BJ (cell line): ENCODE measurements around the gene PLIN5. TPM values are rescaled to one million over a fixed set of nuclear protein-coding genes. Genes with fewer than 3 reads are reported as not detected.

ENCODE experiments used
- CTCF ChIA-PET: fragments of 350-600 bp; formaldehyde crosslinking; extraction: SDS; loops from one replicate; lab custom pipeline; 2021; ENCODE audit warnings: antibody characterized with exemption, inconsistent platforms; lab: Yijun Ruan, JAX
- POLR2A ChIA-PET: fragments of 300-600 bp; sonication (Branson Sonifier 250); formaldehyde crosslinking; extraction: SDS; loops from one replicate; lab custom pipeline; 2021; ENCODE audit warnings: antibody characterized with exemption; lab: Charles Lee
- DNase-seq: peaks from one replicate; pipeline ENCODE4 v3.0.0-alpha.2; 2011; ENCODE audit warnings: low read depth
- H3K27me3 ChIP-seq: 2 replicates; pipeline ENCODE4 v1.6.0; 2011; ENCODE audit warnings: low read length; ENCODE audit not compliant: control insufficient read depth, insufficient read depth
- H3K36me3 ChIP-seq: 2 replicates; pipeline ENCODE4 v1.5.1; 2011; ENCODE audit warnings: low read length; ENCODE audit not compliant: control insufficient read depth, insufficient read depth
- H3K4me3 ChIP-seq: 2 replicates; pipeline ENCODE4 v1.5.1; 2011; ENCODE audit warnings: low read depth, mild to moderate bottlenecking, control low read depth, low read length
- polyA plus RNA-seq: library from polyadenylated mRNA; depleted of rRNA; stranded (reverse); fragments of >200 nt; gene quantifications from 2 replicates; pipeline ENCODE4 v1.2.3, GENCODE V29; 2011
- TF ChIP-seq, protein P1 (sequence below): IDR thresholded peaks from 2 replicates; pipeline ENCODE4 v1.5.1; 2011; ENCODE audit warnings: low read depth, mild to moderate bottlenecking, control low read depth, inconsistent platforms, low read length, moderate library complexity; ENCODE audit not compliant: insufficient read depth

Gene PLIN5
- polyA plus RNA-seq, 1 experiment, result not detected

DNA sequence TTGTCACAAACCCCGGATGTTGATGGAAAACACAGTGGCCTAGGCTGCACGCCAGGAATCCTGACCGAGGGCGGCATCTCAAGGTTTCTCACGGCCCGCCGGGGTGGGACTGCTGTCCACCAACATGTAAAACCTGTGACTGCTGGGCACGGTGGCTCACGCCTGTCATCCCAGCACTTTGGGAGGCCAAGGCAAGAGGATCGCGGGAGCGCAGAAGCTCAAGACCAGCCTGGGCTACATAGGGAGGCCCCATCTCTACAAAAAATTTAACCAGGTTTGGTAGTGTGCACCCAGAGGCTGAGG, 27.9 kb downstream of the PLIN5 start:
- H3K36me3 ChIP-seq, result peaks cover 9% of the 10 kb centered on the region
- no peak overlapping the region for H3K4me3 ChIP-seq
- CTCF ChIA-PET, result interaction anchor here (2.0 kb wide), 1 partner anchor 17 kb away, joined by 8 read pairs; no protein-coding TSS in a partner anchor
- no peak for DNase-seq
- TF ChIP-seq, protein P1, sequence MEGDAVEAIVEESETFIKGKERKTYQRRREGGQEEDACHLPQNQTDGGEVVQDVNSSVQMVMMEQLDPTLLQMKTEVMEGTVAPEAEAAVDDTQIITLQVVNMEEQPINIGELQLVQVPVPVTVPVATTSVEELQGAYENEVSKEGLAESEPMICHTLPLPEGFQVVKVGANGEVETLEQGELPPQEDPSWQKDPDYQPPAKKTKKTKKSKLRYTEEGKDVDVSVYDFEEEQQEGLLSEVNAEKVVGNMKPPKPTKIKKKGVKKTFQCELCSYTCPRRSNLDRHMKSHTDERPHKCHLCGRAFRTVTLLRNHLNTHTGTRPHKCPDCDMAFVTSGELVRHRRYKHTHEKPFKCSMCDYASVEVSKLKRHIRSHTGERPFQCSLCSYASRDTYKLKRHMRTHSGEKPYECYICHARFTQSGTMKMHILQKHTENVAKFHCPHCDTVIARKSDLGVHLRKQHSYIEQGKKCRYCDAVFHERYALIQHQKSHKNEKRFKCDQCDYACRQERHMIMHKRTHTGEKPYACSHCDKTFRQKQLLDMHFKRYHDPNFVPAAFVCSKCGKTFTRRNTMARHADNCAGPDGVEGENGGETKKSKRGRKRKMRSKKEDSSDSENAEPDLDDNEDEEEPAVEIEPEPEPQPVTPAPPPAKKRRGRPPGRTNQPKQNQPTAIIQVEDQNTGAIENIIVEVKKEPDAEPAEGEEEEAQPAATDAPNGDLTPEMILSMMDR, result no peak
- no peaks in the 10 kb centered on the region for H3K27me3 ChIP-seq
- POLR2A ChIA-PET, result no interaction called here

DNA sequence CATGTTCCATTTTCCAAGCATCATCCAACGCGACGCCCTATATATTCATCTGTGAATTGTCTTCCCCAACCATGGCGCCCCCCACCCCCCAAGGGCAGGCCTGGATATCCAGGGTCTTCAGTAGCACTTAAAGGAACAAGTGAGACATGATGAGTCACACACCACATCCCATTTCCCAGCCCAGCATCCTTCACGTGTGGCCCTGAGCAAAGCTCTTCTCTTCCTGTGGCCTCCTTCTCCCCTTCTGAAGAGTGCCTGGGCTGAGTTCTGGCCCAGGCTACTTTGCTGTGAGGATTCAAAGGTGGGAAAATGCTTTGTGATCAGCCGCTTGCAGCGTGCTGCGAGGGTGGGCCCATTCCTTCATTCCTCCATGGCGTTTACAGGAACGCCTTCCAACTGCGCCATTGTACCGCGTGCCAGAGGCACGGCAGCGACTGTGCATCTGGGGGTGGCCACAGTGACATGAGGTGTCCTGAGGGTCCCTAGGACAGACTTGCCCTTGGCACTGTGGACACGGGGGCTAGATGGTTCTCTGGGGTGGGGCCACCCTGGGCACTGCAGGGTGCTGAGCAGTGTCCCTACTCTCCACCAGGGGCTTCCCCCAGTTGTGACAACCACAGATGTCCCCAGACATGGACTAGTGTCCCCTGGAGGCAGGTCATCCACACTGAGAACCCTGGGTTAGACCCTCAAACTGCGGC, 28.4 kb downstream of the PLIN5 start:
- Histone ChIP-seq H3K4me3 (no peak overlapping the region), H3K27me3 (no peaks in the 10 kb centered on the region), H3K36me3 (peaks cover 11% of the 10 kb centered on the region)
- CTCF ChIA-PET, result interaction anchor here (2.0 kb wide), 1 partner anchor 17 kb away, joined by 8 read pairs; no protein-coding TSS in a partner anchor
- TF ChIP-seq, protein P1, result 0 out of 2 replicates have a peak, but pooled peaks have one; percentile 2
- no peak for DNase-seq
- POLR2A ChIA-PET, result interaction anchor here (0.7 kb wide), 1 partner anchor 152 kb away, joined by 15 read pairs; no protein-coding TSS in a partner anchor

DNA sequence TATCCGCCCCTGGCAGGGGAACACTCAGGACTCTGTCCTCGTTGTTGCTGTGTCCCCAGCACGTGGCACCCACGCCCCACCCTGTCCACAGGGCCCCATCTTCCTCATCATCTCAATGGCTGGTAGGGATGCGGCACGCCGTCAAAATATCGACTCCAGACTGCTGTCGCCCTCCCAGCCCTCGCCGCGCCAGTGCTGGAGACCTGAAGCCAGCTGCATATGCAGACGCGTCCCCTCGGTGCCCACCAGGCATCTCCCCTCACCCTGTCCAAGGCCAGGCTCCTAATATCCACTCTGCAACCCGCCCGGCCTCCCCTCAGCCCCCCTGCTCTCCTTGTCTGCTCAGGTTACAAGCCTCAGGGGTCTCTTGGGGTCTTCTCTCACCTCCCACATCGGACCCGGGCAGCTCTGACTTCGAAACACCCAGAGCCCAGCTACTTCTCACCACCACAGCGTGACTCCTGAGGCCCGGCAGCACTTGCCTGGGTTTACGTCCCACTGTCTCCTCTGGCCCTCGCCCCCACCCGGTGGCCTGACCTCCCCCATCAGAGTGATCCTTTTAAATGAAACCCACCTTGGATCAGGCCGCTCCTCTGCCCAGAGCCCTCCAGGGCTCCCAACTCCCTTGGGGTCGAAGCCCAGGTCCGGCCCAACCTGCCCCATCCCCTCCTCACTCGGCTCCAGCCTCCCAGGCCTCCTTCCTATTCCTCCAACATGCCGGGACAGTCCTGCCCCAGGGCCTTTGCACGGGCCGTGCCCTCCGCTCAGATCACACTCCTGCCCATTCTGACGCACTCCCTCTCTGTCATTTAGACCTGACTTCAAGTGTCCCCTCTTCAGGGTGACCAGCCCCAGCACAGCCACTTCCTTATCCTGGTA, 29.2 kb downstream of the PLIN5 start:
- H3K4me3 ChIP-seq, result no peak overlapping the region
- TF ChIP-seq, protein P1, result no peak
- no peaks in the 10 kb centered on the region for H3K27me3 ChIP-seq
- ChIA-PET POLR2A (no interaction called here), CTCF (no interaction called here)
- DNase-seq, result no peak
- H3K36me3 ChIP-seq, result peaks cover 15% of the 10 kb centered on the region

DNA sequence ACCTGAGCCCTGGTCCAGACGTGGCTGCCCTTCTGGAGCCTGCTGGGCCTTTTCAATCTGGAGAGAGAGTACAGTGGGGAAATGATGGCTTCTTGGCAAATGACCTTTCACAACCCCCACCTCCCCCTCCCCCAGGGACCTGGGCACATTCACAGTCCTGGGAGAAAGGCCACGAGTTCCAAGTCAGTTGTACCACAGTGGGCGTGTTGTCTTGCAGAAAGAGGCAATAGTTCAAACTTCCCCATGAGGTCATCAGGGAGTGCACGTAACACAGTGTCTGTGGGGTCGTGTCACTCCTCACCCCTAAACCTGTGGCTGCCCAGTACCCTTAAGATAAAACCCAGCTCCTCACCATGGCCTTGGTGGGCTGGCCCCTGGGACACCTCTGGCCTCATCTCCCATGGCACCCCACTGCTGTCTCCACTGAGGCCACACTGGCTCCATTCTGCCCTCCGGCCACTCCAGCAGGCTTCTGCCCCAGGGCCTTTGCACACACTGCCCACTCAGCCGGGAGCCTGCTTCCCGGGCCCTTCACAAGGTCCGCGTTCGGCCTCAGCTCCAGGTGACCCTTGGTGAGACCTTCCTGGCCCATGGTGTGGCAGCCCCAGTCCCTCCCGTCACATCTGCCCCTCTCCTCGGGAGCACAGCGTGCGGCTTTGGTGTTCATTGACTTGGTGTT, 30.0 kb downstream of the PLIN5 start:
- TF ChIP-seq, protein P1, result no peak
- Histone ChIP-seq H3K27me3 (no peaks in the 10 kb centered on the region), H3K36me3 (peaks cover 16% of the 10 kb centered on the region), H3K4me3 (no peak overlapping the region)
- no peak for DNase-seq
- ChIA-PET POLR2A (no interaction called here), CTCF (interaction anchor here (3.0 kb wide), 1 partner anchor 18 kb away, joined by 10 read pairs; no protein-coding TSS in a partner anchor)
